Left ventricle myocardium inferior (tissue), 1 donor: ENCODE data around the gene SLC46A3. TPM values are rescaled to one million over a fixed set of nuclear protein-coding genes. Genes with fewer than 3 reads are reported as not detected.

Experiments
- DNase-seq: peaks from one replicate; pipeline ENCODE4 v3.0.0-alpha.2; 2020
- H3K27ac ChIP-seq: fragments of 200-600 bp; replicated peaks from 2 replicates; pipeline ENCODE4 v1.8.0; 2021
- H3K27me3 ChIP-seq: fragments of 200-600 bp; 2 replicates; pipeline ENCODE4 v1.8.0; 2021; ENCODE audit warnings: low read depth
- H3K36me3 ChIP-seq: fragments of 200-600 bp; 2 replicates; pipeline ENCODE4 v1.8.0; 2021
- H3K4me1 ChIP-seq: fragments of 200-600 bp; 2 replicates; pipeline ENCODE4 v1.8.0; 2021
- H3K4me3 ChIP-seq: fragments of 200-600 bp; 2 replicates; pipeline ENCODE4 v1.8.0; 2021; ENCODE audit warnings: mild to moderate bottlenecking, moderate library complexity
- H3K9me3 ChIP-seq: fragments of 200-600 bp; replicated peaks from 2 replicates; pipeline ENCODE4 v1.8.0; 2021
- CTCF ChIP-seq: fragments of 200-600 bp; IDR thresholded peaks from 2 replicates; pipeline ENCODE4 v1.8.0; 2021; ENCODE audit warnings: antibody characterized with exemption, mild to moderate bottlenecking, borderline replicate concordance
- intact Hi-C: fragments of 100-400 bp; cut with micrococcal nuclease; formaldehyde crosslinking; loops from one replicate; pipeline ENCODE4 v1.11.0; 2022
- total RNA-seq: library from RNA; stranded (reverse); fragmentation: NEBNext Ultra II Directional; extraction: Animal tissue kit (Norgen Biotek cat#: 25700); gene quantifications from one replicate; pipeline ENCODE4 v1.2.1, GENCODE V29; 2021
- donor health status: DM: no; HTN: yes; CAD: no; lungs with severe emphysema.

The SLC46A3 gene
- total RNA-seq, 1 donor from 2014 or later: 16.7 TPM

GRCh38 chr13:28680541-28680940 lies 38.2 kb downstream of the SLC46A3 start:
- no peak for DNase-seq
- intact Hi-C loops: no loop called here
- H3K36me3 ChIP-seq: peaks cover 55% of the 10 kb centered on the region
- TF ChIP-seq CTCF: no peak
- no peak overlapping the region for H3K4me3 ChIP-seq
- no peak overlapping the region for H3K27ac ChIP-seq
- no peaks in the 10 kb centered on the region for H3K9me3 ChIP-seq
- no peaks in the 10 kb centered on the region for H3K4me1 ChIP-seq
- no peaks in the 10 kb centered on the region for H3K27me3 ChIP-seq

- Histone ChIP-seq H3K9me3 (no peaks in the 10 kb centered on the region), H3K27me3 (no peaks in the 10 kb centered on the region), H3K4me3 (no peak overlapping the region), H3K36me3 (peaks cover 64% of the 10 kb centered on the region), H3K27ac (no peak overlapping the region), H3K4me1 (no peaks in the 10 kb centered on the region)
- intact Hi-C loops: no loop called here
- TF ChIP-seq CTCF: peak; percentile 52
- no peak for DNase-seq
Observed at GRCh38 chr13:28679628-28680027, 39.1 kb downstream of the SLC46A3 start.

GRCh38 chr13:28678809-28679208 lies 40.0 kb downstream of the SLC46A3 start:
- Histone ChIP-seq H3K27me3 (no peaks in the 10 kb centered on the region), H3K9me3 (no peaks in the 10 kb centered on the region), H3K27ac (no peak overlapping the region), H3K4me3 (no peak overlapping the region), H3K4me1 (no peaks in the 10 kb centered on the region), H3K36me3 (peaks cover 72% of the 10 kb centered on the region)
- intact Hi-C loops: no loop called here
- no peak for TF ChIP-seq CTCF
- DNase-seq: no peak

GRCh38 chr13:28671126-28671792 lies 47.5 kb downstream of the SLC46A3 start:
- intact Hi-C loops: no loop called here
- Histone ChIP-seq H3K4me3 (no peak overlapping the region), H3K36me3 (peaks cover 100% of the 10 kb centered on the region), H3K27me3 (no peaks in the 10 kb centered on the region), H3K9me3 (no peaks in the 10 kb centered on the region), H3K27ac (no peak overlapping the region), H3K4me1 (peaks cover 8% of the 10 kb centered on the region)
- TF ChIP-seq CTCF: no peak
- no peak for DNase-seq

- no peaks in the 10 kb centered on the region for H3K9me3 ChIP-seq
- H3K4me3 ChIP-seq: no peak overlapping the region
- no peak for DNase-seq
- H3K36me3 ChIP-seq: peaks cover 97% of the 10 kb centered on the region
- H3K27ac ChIP-seq: no peak overlapping the region
- no peak for TF ChIP-seq CTCF
- H3K27me3 ChIP-seq: no peaks in the 10 kb centered on the region
- peaks cover 22% of the 10 kb centered on the region for H3K4me1 ChIP-seq
- intact Hi-C loops: no loop called here
Observed at GRCh38 chr13:28666897-28667488, 51.8 kb downstream of the SLC46A3 start.
